Measurements from ENCODE around the gene ADAMTSL4.

DNA sequence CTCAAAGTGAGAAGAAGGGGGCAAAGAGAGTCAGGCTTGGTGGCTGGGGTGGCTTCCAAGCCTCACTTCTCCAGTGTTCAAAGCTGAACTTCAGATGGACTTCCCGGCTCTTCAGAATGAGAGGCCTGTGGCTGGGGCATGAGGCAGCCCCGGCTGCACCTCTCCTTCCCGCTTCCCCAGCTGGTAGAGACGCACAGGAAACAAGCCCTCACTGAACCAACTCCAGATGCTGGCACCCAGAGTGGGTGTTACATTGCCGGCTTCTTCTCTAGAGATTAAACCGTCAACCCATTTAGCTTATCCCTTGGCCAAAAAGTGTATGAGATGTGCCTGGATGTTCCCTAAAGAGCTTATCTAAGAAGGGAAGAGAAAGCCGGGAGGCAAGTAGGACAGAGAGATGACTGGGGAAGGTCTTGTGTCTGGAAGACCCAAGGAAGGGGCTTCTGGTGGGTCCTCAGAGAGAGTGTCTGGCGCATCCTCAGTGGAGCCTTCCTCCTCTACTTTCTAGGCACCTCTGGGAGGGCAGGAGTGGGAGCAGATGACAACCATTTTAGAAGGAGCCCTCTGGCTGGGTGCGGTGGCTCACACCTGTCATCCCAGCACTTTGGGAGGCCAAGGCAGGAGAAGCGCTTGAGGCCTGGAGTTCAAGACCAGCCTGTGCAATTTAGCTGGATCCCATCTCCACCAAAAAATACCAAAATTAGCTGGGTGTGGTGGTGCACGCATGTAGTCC lies 2.0 kb downstream of the ADAMTSL4 start:
- no peak for TF ChIP-seq EZH2 (IDR thresholded peaks at IDR 0.05; ENCODE audit: borderline replicate concordance, low read length)
- TF ChIP-seq, protein P1, sequence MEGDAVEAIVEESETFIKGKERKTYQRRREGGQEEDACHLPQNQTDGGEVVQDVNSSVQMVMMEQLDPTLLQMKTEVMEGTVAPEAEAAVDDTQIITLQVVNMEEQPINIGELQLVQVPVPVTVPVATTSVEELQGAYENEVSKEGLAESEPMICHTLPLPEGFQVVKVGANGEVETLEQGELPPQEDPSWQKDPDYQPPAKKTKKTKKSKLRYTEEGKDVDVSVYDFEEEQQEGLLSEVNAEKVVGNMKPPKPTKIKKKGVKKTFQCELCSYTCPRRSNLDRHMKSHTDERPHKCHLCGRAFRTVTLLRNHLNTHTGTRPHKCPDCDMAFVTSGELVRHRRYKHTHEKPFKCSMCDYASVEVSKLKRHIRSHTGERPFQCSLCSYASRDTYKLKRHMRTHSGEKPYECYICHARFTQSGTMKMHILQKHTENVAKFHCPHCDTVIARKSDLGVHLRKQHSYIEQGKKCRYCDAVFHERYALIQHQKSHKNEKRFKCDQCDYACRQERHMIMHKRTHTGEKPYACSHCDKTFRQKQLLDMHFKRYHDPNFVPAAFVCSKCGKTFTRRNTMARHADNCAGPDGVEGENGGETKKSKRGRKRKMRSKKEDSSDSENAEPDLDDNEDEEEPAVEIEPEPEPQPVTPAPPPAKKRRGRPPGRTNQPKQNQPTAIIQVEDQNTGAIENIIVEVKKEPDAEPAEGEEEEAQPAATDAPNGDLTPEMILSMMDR (conservative IDR thresholded peaks at IDR 0.05 in 1 of 2, IDR thresholded peaks at IDR 0.05 in 1 of 2; ENCODE audit: extremely low read depth in 1 of 2, insufficient read depth in 1 of 2, low read depth in 1 of 2, low read length in 2 of 2), result no peak

All from mammary epithelial cell (primary cell).